ENCODE measurements around the gene MC1R.

MC1R gene

DNA sequence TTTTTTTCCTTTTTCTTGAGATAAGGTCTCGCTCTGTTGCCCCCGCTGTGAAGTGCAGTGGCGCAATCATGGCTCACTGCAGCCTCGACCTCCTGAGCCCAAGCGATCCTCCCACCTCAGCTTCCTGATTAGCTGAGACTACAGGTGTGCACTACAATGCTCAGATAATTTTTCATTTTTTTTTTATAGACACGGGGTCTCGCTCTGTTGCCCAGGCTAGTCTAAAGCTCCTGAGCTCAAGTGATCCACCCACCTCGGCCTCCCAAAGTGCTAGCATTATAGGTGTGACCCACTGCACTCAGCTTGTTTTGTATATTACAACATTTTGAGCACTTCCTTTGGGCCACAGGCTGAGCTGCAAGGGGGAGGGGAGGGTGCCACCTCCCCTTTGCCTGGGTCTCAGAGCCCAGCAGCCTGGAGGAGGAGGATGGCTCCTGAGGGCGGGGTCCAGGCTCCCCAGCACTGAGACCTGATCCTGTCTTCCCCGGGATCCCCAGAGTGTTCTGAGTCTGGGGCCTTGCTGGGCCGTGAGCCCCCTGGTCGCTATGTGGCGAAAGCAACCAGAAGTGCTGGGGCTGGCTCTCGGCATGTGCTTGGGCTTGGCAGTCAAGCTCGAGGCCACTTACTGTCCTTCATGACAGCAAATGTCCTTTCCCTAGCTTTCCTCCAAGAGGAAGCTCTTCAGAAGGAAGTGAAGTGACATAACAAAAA lies 38.0 kb downstream of the MC1R start:
- no peaks in the 10 kb centered on the region for H3K27me3 ChIP-seq (ENCODE audit: control insufficient read depth, insufficient read depth, low read length)
- H3K9me3 ChIP-seq (ENCODE audit: control insufficient read depth, low read length): no peaks in the 10 kb centered on the region
- H3K4me3 ChIP-seq (ENCODE audit: low read depth, low read length): no peak overlapping the region
- no peaks in the 10 kb centered on the region for H3K4me1 ChIP-seq
- H3K27ac ChIP-seq: no peak overlapping the region
- no peak overlapping the region for H2AFZ ChIP-seq
- no peaks in the 10 kb centered on the region for H3K36me3 ChIP-seq (ENCODE audit: control insufficient read depth, insufficient read depth, low read length)
- H3K79me2 ChIP-seq: no peaks in the 10 kb centered on the region
- no peak overlapping the region for H3K9ac ChIP-seq
- H3K4me2 ChIP-seq (ENCODE audit: low read length): no peak overlapping the region
- TF ChIP-seq, protein P1, sequence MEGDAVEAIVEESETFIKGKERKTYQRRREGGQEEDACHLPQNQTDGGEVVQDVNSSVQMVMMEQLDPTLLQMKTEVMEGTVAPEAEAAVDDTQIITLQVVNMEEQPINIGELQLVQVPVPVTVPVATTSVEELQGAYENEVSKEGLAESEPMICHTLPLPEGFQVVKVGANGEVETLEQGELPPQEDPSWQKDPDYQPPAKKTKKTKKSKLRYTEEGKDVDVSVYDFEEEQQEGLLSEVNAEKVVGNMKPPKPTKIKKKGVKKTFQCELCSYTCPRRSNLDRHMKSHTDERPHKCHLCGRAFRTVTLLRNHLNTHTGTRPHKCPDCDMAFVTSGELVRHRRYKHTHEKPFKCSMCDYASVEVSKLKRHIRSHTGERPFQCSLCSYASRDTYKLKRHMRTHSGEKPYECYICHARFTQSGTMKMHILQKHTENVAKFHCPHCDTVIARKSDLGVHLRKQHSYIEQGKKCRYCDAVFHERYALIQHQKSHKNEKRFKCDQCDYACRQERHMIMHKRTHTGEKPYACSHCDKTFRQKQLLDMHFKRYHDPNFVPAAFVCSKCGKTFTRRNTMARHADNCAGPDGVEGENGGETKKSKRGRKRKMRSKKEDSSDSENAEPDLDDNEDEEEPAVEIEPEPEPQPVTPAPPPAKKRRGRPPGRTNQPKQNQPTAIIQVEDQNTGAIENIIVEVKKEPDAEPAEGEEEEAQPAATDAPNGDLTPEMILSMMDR (IDR thresholded peaks at IDR 0.05): no peak

DNA sequence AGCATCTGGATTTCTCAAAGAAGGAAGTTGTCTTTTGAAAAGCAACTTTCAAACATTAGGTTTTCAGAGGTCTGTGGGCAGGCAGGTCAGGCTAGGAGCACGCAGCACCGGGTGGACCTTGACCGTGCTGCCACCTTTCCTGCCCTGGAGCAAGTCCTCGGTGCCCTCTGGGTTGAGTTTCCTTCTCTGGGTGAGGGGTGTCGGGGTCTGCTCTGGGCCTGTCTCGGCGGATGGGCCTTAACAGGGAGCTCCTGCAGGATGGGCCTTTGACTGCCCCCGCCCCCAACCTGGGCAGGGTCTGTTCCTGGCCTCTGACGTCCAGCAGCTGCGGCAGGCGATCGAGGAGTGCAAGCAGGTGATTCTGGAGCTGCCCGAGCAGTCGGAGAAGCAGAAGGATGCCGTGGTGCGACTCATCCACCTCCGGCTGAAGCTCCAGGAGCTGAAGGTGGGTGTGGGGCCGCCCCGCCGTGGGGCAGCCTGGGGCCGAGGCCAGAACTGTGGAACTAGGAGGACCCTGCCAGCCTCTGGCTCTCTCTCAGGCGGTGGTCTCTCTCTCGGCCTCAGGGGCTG lies 38.6 kb downstream of the MC1R start:
- no peak overlapping the region for H3K4me2 ChIP-seq (ENCODE audit: low read length)
- no peaks in the 10 kb centered on the region for H3K4me1 ChIP-seq
- no peak overlapping the region for H2AFZ ChIP-seq
- no peaks in the 10 kb centered on the region for H3K9me3 ChIP-seq (ENCODE audit: control insufficient read depth, low read length)
- TF ChIP-seq, protein P1 (IDR thresholded peaks at IDR 0.05): no peak
- H3K36me3 ChIP-seq (ENCODE audit: control insufficient read depth, insufficient read depth, low read length): no peaks in the 10 kb centered on the region
- H3K79me2 ChIP-seq: no peaks in the 10 kb centered on the region
- no peaks in the 10 kb centered on the region for H3K27me3 ChIP-seq (ENCODE audit: control insufficient read depth, insufficient read depth, low read length)
- H3K4me3 ChIP-seq (ENCODE audit: low read depth, low read length): no peak overlapping the region
- no peak overlapping the region for H3K27ac ChIP-seq
- no peak overlapping the region for H3K9ac ChIP-seq

DNA sequence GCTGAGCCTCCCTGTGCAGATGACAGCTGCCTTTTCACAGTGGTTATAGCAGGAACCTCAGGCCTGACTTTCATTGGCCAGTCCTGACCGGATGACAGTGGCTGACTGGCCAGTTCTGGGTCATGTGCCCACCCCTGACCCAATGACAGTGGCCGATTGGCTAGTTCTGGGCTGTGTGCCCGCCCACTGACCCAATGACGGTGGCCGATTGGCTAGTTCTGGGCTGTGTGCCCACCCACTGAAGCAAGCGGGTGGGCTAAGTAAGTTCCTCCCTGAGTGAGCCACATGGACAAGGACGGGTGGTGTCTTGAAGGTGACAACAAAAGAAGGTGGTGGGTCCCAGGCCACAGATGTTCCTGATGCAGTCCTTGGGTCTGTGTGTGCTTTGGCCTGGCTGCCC lies 39.4 kb downstream of the MC1R start:
- Histone ChIP-seq H3K27ac (no peak overlapping the region), H3K27me3 (ENCODE audit: control insufficient read depth, insufficient read depth, low read length) (no peaks in the 10 kb centered on the region), H3K4me3 (ENCODE audit: low read depth, low read length) (no peak overlapping the region), H2AFZ (no peak overlapping the region), H3K4me2 (ENCODE audit: low read length) (no peak overlapping the region), H3K79me2 (no peaks in the 10 kb centered on the region), H3K4me1 (no peaks in the 10 kb centered on the region), H3K36me3 (ENCODE audit: control insufficient read depth, insufficient read depth, low read length) (no peaks in the 10 kb centered on the region), H3K9me3 (ENCODE audit: control insufficient read depth, low read length) (no peaks in the 10 kb centered on the region), H3K9ac (no peak overlapping the region)
- TF ChIP-seq, protein P1 (IDR thresholded peaks at IDR 0.05): no peak

DNA sequence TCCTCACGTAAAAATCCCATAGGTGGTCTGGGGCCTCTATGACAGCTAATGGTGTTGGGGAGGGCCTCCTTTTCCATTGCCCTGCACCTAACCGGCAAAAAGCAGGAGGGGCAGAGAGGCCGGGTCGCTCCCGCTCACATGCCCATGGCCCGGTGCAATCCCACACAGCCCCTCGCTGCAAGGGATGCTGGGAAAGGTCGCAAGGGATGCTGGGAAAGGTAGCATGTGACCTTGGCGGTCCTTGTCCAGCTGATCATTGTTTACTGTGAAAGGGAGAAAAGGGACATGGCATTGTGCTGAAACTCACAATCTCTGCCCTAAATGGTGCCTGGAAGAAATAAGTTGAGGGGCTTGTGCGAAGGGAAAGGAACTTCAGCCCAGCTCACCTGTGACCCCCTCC lies 39.9 kb downstream of the MC1R start:
- no peaks in the 10 kb centered on the region for H3K79me2 ChIP-seq
- H3K9ac ChIP-seq: no peak overlapping the region
- H3K36me3 ChIP-seq (ENCODE audit: control insufficient read depth, insufficient read depth, low read length): no peaks in the 10 kb centered on the region
- no peak overlapping the region for H2AFZ ChIP-seq
- H3K4me3 ChIP-seq (ENCODE audit: low read depth, low read length): no peak overlapping the region
- H3K4me2 ChIP-seq (ENCODE audit: low read length): no peak overlapping the region
- H3K4me1 ChIP-seq: no peaks in the 10 kb centered on the region
- TF ChIP-seq, protein P1 (IDR thresholded peaks at IDR 0.05): no peak
- no peak overlapping the region for H3K27ac ChIP-seq
- no peaks in the 10 kb centered on the region for H3K27me3 ChIP-seq (ENCODE audit: control insufficient read depth, insufficient read depth, low read length)
- no peaks in the 10 kb centered on the region for H3K9me3 ChIP-seq (ENCODE audit: control insufficient read depth, low read length)

DNA sequence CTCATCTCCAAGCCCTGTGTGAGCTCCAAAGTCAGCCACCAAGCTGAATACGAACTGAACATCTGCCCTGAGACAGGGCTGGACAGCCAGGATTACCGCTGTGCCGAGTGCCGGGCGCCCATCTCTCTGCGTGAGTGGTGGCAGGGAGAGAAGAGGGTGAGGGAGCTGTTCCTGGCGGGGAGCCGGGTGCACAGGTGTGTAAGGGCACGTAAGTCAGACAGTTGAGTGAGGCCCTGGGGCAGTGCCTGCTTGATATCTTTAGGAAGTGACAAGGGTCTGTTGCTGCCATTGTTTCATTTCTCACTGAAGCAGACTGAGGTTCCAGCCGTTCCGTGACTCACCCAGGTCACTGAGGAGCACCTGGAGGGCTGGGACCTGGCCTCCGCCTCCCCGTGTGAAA lies 42.3 kb downstream of the MC1R start:
- no peak overlapping the region for H3K4me2 ChIP-seq (ENCODE audit: low read length)
- H3K9ac ChIP-seq: no peak overlapping the region
- no peak overlapping the region for H3K27ac ChIP-seq
- no peak overlapping the region for H2AFZ ChIP-seq
- no peaks in the 10 kb centered on the region for H3K27me3 ChIP-seq (ENCODE audit: control insufficient read depth, insufficient read depth, low read length)
- TF ChIP-seq, protein P1 (IDR thresholded peaks at IDR 0.05): no peak
- H3K79me2 ChIP-seq: no peaks in the 10 kb centered on the region
- no peaks in the 10 kb centered on the region for H3K36me3 ChIP-seq (ENCODE audit: control insufficient read depth, insufficient read depth, low read length)
- H3K4me1 ChIP-seq: no peaks in the 10 kb centered on the region
- H3K9me3 ChIP-seq (ENCODE audit: control insufficient read depth, low read length): no peaks in the 10 kb centered on the region
- H3K4me3 ChIP-seq (ENCODE audit: low read depth, low read length): no peak overlapping the region
